Measurements from ENCODE around the gene GGT1. TPM values are rescaled to one million over a fixed set of nuclear protein-coding genes. Genes with fewer than 3 reads are reported as not detected.
"Not testable (repeated sequence)": the region's sequence is repeated elsewhere in the genome, so short reads cannot be mapped to it uniquely, and the experiment has no call there.

GGT1 gene
- total and polyA plus RNA-seq, 2 of the 8 experiments (the other 6 are each of a cell fraction or from before 2014, with no cell fraction given): 14.4 to 29.2 TPM

- H4K8ac ChIP-seq (ENCODE audit: extremely low read depth, insufficient read depth, low read length); H3K4ac ChIP-seq (replicated peaks; ENCODE audit: insufficient read length, low read depth, low read length); H2BK120ac ChIP-seq (replicated peaks; ENCODE audit: low read depth, low read length); H3K56ac ChIP-seq (replicated peaks; ENCODE audit: insufficient read length, low read depth, low read length); H3K9me3 ChIP-seq (ENCODE audit: insufficient read depth in 2 of 2, low read depth in 1 of 2, low read length in 1 of 2); H3K23ac ChIP-seq (ENCODE audit: insufficient read length); H2AFZ ChIP-seq (ENCODE audit: low read length); H3K9ac ChIP-seq (replicated peaks in 1 of 4; ENCODE audit: extremely low read depth in 1 of 4, low read depth in 3 of 4, low read length in 3 of 4); H3K14ac ChIP-seq (ENCODE audit: insufficient read length); H3K79me2 ChIP-seq (ENCODE audit: control insufficient read depth in 1 of 2, insufficient read depth in 2 of 2, low read length in 2 of 2); H4K5ac ChIP-seq (ENCODE audit: insufficient read length, low read depth, low read length); H3K4me3 ChIP-seq (ENCODE audit: extremely low read depth in 1 of 4, insufficient read depth in 2 of 4, low read depth in 3 of 4, low read length in 4 of 4); DNase-seq (ENCODE audit: low read depth in 1 of 2, low spot score in 2 of 2); H3K23me2 ChIP-seq (ENCODE audit: low read depth, low read length); H3K79me1 ChIP-seq (ENCODE audit: low read depth, low read length); H4K91ac ChIP-seq (replicated peaks; ENCODE audit: insufficient read length, low read length); H3K27ac ChIP-seq (ENCODE audit: low read depth, low read length); FAIRE-seq; H3K18ac ChIP-seq (ENCODE audit: extremely low read depth, low read length); H3K36me3 ChIP-seq (ENCODE audit: control insufficient read depth in 2 of 4, insufficient read depth in 4 of 4, low read length in 3 of 4); H3K4me2 ChIP-seq (ENCODE audit: insufficient read depth in 1 of 2, low read depth in 2 of 2, low read length in 2 of 2); H3K27me3 ChIP-seq (replicated peaks in 1 of 4; ENCODE audit: control insufficient read depth in 3 of 4, extremely low read depth in 1 of 4, insufficient read depth in 3 of 4, low read length in 3 of 4); H2AK5ac ChIP-seq (ENCODE audit: low read depth, low read length); H4K20me1 ChIP-seq (replicated peaks in 1 of 2; ENCODE audit: control insufficient read depth in 1 of 2, insufficient read depth in 2 of 2, low read length in 2 of 2): not testable (repeated sequence)
- Histone ChIP-seq H2BK5ac (ENCODE audit: low read depth, low read length) (peak overlapping the region; percentile 87; the same call in 1 of the 2 replicates), H3K4me1 (replicated peaks in 1 of 4; ENCODE audit: control insufficient read depth in 3 of 4, insufficient read depth in 4 of 4, low read length in 3 of 4) (peaks cover 4 to 20% (median 11%) of the 10 kb centered on the region in 4 experiments), H2BK12ac (ENCODE audit: low read depth, low read length) (peak overlapping the region; percentile 95; the same call in 1 of the 2 replicates), H2BK15ac (ENCODE audit: low read length) (peak overlapping the region; percentile 95), H2BK20ac (ENCODE audit: low read length) (peak overlapping the region; percentile 80; the same call in 1 of the 2 replicates)
- ChIA-PET CTCF (ENCODE audit: partially characterized antibody) (interaction anchor here (1.1 to 1.2 kb wide), 2 partner anchors 12 to 172 kb away, joined by 4 read pairs; no protein-coding TSS in a partner anchor), POLR2A (ENCODE audit: partially characterized antibody) (interaction anchor here (1.0 to 1.2 kb wide), 3 partner anchors 16 to 180 kb away, joined by 3 read pairs; partner anchors contain the start of gene SNRPD3)
- WGBS, 2 experiments (ENCODE audit: extremely low coverage in 1 of 2, insufficient coverage in 1 of 2, insufficient read length in 1 of 2, insufficient replicate concordance in 2 of 2, low coverage in 1 of 2, low lambda C conversion rate in 2 of 2, missing lambda C conversion rate in 1 of 2): 87% methylated on average over 3 of the region's 3 CpGs; no CpG with 5 or more reads in 1 of the 2 experiments
Measured at GRCh38 chr22:24599958-24600715, 2.9 kb upstream of the GGT1 start.

All from H1 (cell line).